Left kidney (tissue), 2 donors: ENCODE measurements around the gene ELF4. TPM values are rescaled to one million over a fixed set of nuclear protein-coding genes. Genes with fewer than 3 reads are reported as not detected.

Experiments used
- DNase-seq: peaks from one replicate; pipeline ENCODE4 v3.0.0-alpha.2; 2013
- polyA plus RNA-seq: library from polyadenylated mRNA; unstranded; fragments of 120-200 nt; gene quantifications from one replicate; pipeline ENCODE4 v1.2.1, GENCODE V29; 2013; ENCODE audit not compliant: insufficient read length

The ELF4 gene
- polyA plus RNA-seq, 1 donor = 11.7 TPM

GRCh38 chrX:130084631-130085237, 25.6 kb downstream of the ELF4 start:
- no peak for DNase-seq

- no peak for DNase-seq
Measured at GRCh38 chrX:130083656-130084382, 26.5 kb downstream of the ELF4 start.

- no peak for DNase-seq
Measured at GRCh38 chrX:130083107-130083490, 27.2 kb downstream of the ELF4 start.

GRCh38 chrX:130082244-130083106, 27.8 kb downstream of the ELF4 start:
- no peak for DNase-seq

- DNase-seq = no peak
Measured at GRCh38 chrX:130081421-130082045, 28.8 kb downstream of the ELF4 start.

- DNase-seq = no peak
Measured at GRCh38 chrX:130080791-130081367, 29.4 kb downstream of the ELF4 start.

GRCh38 chrX:130079824-130080406, 30.4 kb downstream of the ELF4 start:
- peak; percentile 59 for DNase-seq

GRCh38 chrX:130075777-130076176, 34.5 kb downstream of the ELF4 start:
- DNase-seq = no peak

GRCh38 chrX:130072345-130072740, 38.0 kb downstream of the ELF4 start:
- no peak for DNase-seq

GRCh38 chrX:130071611-130072344, 38.5 kb downstream of the ELF4 start:
- DNase-seq = no peak

GRCh38 chrX:130066975-130067615, 43.2 kb downstream of the ELF4 start:
- DNase-seq = no peak

- DNase-seq = peak; percentile 65
Measured at GRCh38 chrX:130060122-130061069, 49.9 kb downstream of the ELF4 start.

- no peak for DNase-seq
Measured at GRCh38 chrX:130058652-130059051, 51.6 kb downstream of the ELF4 start.

GRCh38 chrX:130057209-130057608, 53.1 kb downstream of the ELF4 start:
- DNase-seq = no peak

GRCh38 chrX:130055899-130056298, 54.4 kb downstream of the ELF4 start:
- no peak for DNase-seq

- DNase-seq = no peak
Measured at GRCh38 chrX:130055103-130055502, 55.2 kb downstream of the ELF4 start.

GRCh38 chrX:130053236-130053635, 57.1 kb downstream of the ELF4 start:
- no peak for DNase-seq

GRCh38 chrX:130051176-130051845, 59.0 kb downstream of the ELF4 start:
- no peak for DNase-seq

- no peak for DNase-seq
Measured at GRCh38 chrX:130049821-130050220, 60.5 kb downstream of the ELF4 start.
